Fibroblast of the aortic adventitia (primary cell): Measurements from ENCODE around the gene NCF2. TPM values are rescaled to one million over a fixed set of nuclear protein-coding genes. Genes with fewer than 3 reads are reported as not detected.
A peak's percentile ranks its signal among the peaks of the same experiment; 100 is the strongest.

Experiments
- DNase-seq: peaks from one replicate; pipeline ENCODE4 v3.0.0-alpha.2; 2010; ENCODE audit warnings: low read depth
- H3K4me3 ChIP-seq: 2 replicates; pipeline ENCODE4 v1.5.1; 2011; ENCODE audit warnings: low read depth, mild to moderate bottlenecking, control low read depth, low read length, moderate library complexity
- total RNA-seq: library from RNA; depleted of rRNA; stranded (reverse); fragments of >200 nt; gene quantifications from 2 replicates; pipeline ENCODE4 v1.2.3, GENCODE V29; 2012; ENCODE audit warnings: low replicate concordance
- TF ChIP-seq, protein P1 (sequence below): IDR thresholded peaks from 2 replicates; pipeline ENCODE4 v1.5.1; 2011; ENCODE audit warnings: mild to moderate bottlenecking, low read length, control low read depth, inconsistent platforms; ENCODE audit not compliant: insufficient read depth

Gene NCF2
- total RNA-seq, 1 donor = 0.63 TPM

- no peak overlapping the region for H3K4me3 ChIP-seq
- DNase-seq = peak; percentile 28
- TF ChIP-seq, protein P1, sequence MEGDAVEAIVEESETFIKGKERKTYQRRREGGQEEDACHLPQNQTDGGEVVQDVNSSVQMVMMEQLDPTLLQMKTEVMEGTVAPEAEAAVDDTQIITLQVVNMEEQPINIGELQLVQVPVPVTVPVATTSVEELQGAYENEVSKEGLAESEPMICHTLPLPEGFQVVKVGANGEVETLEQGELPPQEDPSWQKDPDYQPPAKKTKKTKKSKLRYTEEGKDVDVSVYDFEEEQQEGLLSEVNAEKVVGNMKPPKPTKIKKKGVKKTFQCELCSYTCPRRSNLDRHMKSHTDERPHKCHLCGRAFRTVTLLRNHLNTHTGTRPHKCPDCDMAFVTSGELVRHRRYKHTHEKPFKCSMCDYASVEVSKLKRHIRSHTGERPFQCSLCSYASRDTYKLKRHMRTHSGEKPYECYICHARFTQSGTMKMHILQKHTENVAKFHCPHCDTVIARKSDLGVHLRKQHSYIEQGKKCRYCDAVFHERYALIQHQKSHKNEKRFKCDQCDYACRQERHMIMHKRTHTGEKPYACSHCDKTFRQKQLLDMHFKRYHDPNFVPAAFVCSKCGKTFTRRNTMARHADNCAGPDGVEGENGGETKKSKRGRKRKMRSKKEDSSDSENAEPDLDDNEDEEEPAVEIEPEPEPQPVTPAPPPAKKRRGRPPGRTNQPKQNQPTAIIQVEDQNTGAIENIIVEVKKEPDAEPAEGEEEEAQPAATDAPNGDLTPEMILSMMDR = peak; percentile 24
Observed at GRCh38 chr1:183580281-183580682, 10.0 kb downstream of the NCF2 start.

DNA sequence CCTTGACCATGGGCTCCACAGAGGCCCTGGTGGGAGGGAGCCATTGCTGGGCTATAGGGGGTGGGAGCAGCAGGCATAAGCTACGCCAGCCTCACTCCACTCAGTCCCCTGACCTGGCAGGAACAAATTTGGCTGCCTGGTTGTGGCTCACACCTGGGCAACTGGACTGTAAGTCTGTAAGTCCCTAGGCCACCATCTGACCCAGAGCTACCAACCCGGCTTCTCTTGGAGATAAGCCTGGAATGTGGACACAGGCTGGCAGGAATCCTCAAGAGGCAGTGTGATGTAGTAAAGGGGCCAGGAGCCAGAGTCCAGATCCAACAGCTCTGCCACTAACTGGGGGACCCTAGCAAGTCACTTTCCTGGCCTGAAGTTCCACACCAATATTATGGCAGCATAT is 11.4 kb downstream of the NCF2 start:
- DNase-seq = no peak
- TF ChIP-seq, protein P1 = no peak
- no peak overlapping the region for H3K4me3 ChIP-seq

GRCh38 chr1:183577897-183578465 is 12.3 kb downstream of the NCF2 start:
- H3K4me3 ChIP-seq = no peak overlapping the region
- TF ChIP-seq, protein P1 = no peak
- DNase-seq = no peak

DNA sequence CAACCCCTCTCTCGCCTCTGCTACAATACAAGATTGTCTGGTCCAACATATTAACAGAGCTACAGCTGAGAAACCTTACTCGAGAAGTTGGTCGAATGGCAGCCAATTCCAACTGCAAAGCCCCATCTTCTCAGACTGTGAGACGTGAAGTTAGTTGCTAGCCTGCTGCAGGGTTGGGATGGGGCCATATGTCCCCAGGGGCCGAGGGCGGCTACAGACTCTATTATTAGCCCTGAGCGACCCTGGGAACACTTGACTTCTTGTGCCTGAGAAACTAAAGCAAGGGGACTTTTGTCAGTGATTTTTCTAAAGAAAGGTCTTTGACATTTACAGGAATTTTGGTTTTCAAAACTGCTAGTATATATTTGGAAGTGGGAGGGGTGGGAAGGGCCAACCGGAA is 13.7 kb downstream of the NCF2 start:
- no peak overlapping the region for H3K4me3 ChIP-seq
- TF ChIP-seq, protein P1 = no peak
- DNase-seq = no peak

DNA sequence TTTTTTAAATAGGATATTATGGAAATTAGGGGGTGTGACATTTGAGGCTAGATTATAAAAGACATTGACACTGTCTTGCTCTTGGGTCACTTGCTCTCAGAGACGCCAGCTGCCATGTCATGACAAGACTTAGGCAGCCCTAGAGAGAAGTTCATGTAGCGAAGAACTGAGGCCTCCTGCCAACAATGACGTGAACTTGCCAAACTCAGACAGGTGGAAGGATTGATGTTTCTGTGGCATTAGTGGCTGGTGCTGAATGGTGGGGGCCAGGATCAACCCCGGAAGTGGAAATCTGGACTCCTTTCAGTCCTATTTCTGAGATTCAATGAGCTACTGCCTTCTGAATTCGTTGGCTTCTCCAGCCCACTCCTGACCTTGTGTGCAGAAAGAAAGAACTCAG is 14.7 kb downstream of the NCF2 start:
- TF ChIP-seq, protein P1 = no peak
- no peak for DNase-seq
- no peak overlapping the region for H3K4me3 ChIP-seq

GRCh38 chr1:183572721-183573120 is 17.5 kb downstream of the NCF2 start:
- no peak overlapping the region for H3K4me3 ChIP-seq
- DNase-seq = peak; percentile 31
- TF ChIP-seq, protein P1 = no peak

DNA sequence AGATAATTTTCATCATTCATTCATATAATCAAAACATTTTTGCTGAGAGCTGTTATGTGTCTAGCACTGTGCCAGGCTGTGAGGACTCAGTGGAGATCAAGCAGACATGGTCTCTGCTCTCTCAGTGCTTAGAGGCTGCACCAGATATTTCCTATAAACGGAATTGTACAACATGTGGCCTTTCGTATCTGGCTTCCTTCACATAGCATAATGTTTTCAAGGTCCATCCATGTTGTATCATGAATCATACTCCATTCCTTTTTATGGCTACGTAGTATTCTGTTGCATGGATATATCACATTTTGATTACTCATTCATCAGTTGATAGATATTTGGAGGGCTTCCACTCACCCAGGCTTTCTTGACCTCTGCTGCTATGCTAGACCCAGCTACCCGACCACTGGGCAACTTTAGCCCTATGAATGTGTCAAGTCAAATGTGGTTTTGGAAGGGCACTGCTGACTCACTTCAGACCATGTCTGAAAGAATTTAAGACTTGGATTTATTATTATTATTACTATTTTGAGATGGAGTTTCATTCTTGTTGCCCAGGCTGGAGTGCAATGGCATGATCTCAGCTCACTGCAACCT is 18.5 kb downstream of the NCF2 start:
- peak; percentile 63 for DNase-seq
- TF ChIP-seq, protein P1 = no peak
- no peak overlapping the region for H3K4me3 ChIP-seq
